GM18505 (cell line): ENCODE data around the gene ALDH2.
"Not testable (repeated sequence)": the region's sequence is repeated elsewhere in the genome, so short reads cannot be mapped to it uniquely, and the experiment has no call there.

Experiments used
- ATAC-seq: cut with Tn5 transposase; IDR thresholded peaks from one replicate; pipeline ENCODE4 v1.9.1; 2021; ENCODE audit not compliant: unreplicated experiment
- POLR2A ChIP-seq: IDR thresholded peaks from 4 replicates; pipeline ENCODE4 v1.6.1; 2011; ENCODE audit warnings: borderline replicate concordance; ENCODE audit not compliant: insufficient read depth, insufficient read length; ENCODE audit errors: extremely low read depth

The ALDH2 gene

DNA sequence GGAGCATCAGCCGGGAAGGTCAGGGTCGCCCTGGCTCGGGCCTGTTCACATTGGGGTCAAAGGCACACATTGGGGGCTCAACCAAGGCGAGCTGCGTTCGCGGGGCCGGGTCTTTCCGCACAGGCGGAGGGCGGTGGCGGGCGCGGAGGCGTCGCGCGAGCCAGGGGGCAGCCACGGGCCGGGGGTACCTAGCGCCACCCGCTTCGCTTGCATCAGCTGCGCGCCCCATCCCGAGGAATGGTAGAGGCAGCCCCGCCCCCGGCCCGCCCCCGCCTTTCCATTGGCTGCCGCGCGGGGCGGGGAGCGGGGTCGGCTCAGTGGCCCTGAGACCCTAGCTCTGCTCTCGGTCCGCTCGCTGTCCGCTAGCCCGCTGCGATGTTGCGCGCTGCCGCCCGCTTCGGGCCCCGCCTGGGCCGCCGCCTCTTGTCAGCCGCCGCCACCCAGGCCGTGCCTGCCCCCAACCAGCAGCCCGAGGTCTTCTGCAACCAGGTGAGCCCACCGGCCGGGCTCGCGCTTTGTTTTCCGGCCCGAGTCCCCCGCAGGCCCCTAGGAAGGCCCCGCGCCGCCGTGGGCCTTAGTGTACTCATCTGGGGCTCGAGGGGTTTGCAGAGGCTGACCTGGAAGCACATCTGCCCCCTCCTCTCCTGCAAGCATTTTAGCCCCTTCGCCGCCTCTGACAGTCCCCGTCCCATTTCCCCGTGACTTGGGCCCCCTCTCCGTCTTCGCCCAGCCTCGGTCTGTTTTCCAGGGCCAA is at the start of gene ALDH2:
Gene ALDH2 (plus strand): TSS at position 326 of the 754 bp plus-strand sequence. CDS start 50 bp downstream, at position 376.
- no peak for ATAC-seq
- TF ChIP-seq POLR2A = peak; percentile 31

DNA sequence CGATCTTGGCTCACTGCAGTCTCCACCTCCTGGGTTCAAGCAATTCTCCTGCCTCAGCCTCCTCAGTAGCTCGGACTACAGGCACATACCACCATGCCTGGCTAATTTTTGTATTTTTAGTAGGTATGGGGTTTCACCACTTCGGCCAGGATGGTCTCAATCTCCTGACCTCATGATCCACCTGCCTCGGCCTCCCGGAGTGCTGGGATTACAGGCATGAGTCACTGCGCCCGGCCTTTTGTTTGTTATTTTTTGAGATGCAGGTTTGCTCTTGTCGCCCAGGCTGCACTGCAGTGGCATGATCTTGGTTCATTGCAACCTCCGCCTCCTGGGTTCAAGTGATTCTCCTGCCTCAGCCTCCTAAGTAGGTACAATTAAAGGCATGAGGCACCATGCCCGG is 47.4 kb upstream of the ALDH2 start:
- ATAC-seq = not testable (repeated sequence)

DNA sequence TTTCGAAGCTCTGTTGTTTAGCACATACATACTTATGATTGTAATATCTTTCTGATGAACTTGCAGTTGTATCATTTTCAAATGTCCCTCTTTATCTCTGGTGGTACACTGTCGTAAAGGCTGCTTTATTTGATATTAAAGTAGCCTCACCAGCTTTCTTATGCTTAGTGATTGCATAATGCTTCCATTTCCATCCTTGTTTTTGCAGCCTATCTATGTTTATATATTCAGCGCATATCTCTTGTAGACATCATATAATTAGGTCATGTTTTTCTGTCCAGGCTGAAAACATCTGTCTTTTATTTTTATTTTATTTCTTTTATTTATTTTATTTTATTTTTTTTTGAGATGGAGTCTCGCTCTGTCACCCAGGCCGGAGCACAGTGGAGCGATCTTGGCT is 46.3 kb upstream of the ALDH2 start:
- no peak for ATAC-seq
- no peak for TF ChIP-seq POLR2A

DNA sequence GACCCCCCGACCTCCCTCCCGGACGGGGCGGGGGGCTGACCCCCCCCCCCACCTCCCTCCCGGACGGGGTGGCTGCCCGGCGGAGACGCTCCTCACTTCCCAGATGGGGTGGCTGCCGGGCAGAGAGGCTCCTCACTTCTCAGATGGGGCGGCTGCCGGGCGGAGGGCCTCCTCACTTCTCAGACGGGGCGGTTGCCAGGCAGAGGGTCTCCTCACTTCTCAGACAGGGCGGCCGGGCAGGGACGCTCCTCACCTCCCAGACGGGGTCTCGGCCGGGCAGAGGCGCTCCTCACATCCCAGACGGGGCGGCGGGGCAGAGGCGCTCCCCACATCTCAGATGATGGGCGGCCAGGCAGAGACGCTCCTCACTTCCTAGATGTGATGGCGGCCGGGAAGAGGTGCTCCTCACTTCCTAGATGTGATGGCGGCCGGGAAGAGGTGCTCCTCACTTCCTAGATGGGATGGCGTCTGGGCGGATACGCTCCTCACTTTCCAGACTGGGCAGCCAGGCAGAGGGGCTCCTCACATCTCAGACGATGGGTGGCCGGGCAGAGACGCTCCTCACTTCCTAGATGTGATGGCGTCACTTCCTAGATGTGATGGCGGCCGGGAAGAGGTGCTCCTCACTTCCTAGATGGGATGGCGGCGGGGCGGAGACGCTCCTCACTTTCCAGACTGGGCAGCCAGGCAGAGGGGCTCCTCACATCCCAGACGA is 42.9 kb upstream of the ALDH2 start:
- not testable (repeated sequence) for ATAC-seq

DNA sequence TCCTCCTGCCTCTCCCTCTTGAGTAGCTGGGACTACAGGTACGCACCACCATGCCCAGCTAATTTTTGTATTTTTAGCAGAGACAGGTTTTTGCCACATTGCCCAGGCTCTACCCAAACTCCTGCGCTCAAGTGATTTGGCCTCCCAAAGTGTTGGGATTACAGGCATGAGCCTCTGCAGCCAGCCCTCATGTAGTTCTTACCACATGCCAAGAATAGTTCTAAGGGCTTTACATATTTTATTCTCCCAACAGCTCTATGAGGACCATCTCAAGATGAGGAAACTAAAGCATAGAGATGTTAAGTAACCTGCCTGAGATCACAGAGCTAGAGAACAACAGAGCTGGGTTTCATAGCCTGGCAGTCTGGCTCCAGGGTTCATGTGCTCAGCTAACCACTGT is 37.9 kb upstream of the ALDH2 start:
- no peak for TF ChIP-seq POLR2A

DNA sequence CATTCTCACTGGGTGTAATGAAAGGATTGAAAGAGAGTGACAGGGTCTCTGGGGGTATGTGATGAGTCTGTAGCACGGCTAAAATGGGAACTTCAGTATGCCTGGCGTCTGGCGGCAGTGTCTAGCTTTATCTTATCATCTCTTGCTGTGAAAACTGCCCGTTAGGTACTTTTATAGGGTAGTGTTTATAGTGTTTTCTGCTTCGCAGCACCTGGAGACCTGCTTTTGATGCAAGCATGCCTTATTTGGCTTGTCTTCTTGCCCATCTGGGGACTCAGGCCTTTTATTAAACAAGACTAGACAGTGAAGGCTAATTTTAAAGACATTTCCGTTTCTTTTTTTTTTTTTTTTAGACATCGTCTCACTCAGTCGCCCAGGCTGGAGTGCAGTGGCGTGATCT is 36.3 kb upstream of the ALDH2 start:
- TF ChIP-seq POLR2A = no peak
- ATAC-seq = no peak

More for the DNA sequence above, 37.9 kb upstream of the ALDH2 start:
- no peak for ATAC-seq

DNA sequence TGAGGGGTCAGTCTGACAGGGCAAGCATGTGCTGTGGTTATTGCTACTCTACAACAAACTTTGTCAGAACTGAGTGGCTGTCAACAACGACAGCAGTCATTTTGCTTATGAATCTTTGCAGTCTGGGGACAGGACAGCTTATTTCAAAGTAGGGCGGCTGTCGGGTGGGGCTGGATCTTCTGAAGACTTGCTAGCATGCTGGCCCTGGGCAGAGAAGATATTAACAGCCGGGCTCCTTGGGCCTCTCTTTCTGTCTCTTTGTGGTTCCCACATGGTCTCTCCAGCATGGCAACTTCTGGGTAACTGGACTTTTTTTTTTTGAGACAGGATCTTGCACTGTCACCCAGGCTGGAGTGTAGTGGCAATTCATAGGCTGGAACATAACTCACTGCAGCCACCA is 33.9 kb upstream of the ALDH2 start:
- ATAC-seq = no peak

DNA sequence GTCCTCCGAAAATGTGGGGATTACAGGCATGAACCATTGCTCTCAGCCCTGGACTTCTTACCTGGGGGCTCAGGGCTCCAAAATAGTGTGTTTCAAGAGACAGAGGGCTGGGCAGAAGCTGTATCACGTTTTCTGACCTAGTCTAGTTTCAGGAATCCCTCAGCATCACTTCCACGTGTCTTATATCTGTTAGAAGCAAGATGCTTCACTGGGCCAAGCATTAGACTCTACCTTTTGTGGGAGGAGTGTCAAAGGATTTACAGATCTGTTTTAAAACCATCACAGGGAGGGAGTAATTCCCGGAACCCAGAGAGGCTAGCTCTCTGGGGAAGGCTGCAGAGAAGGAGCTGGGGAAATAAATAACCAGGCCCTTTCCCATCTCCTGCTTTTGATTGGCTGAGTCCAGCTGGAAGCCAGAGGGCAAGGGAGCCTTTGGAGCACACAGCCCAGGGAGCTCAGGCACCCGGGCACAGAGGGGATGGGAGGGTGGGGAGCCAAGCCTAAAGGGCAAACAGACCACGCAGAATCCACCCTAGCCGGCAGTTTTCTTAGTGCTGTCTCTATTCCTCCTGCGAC is 33.3 kb upstream of the ALDH2 start:
- ATAC-seq = no peak
- no peak for TF ChIP-seq POLR2A

More for the DNA sequence above, 33.9 kb upstream of the ALDH2 start:
- TF ChIP-seq POLR2A = no peak

DNA sequence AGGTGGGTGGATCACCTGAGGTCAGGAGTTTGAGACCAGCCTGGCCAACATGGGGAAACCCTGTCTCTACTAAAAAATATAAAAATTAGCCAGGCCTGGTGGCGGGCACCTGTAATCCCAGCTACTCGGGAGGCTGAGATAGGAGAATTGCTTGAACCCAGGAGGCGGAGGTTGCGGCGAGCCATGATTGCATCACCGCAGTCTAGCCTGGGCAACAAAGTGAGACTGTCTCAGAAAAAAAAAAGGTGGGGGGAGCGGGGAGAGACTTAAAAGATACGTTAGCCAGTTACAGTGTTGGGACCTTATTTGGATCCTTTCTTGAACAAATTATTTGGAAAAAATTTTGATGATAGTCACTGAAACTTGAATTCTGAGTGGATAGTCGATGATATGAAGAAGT is 27.2 kb upstream of the ALDH2 start:
- not testable (repeated sequence) for ATAC-seq

DNA sequence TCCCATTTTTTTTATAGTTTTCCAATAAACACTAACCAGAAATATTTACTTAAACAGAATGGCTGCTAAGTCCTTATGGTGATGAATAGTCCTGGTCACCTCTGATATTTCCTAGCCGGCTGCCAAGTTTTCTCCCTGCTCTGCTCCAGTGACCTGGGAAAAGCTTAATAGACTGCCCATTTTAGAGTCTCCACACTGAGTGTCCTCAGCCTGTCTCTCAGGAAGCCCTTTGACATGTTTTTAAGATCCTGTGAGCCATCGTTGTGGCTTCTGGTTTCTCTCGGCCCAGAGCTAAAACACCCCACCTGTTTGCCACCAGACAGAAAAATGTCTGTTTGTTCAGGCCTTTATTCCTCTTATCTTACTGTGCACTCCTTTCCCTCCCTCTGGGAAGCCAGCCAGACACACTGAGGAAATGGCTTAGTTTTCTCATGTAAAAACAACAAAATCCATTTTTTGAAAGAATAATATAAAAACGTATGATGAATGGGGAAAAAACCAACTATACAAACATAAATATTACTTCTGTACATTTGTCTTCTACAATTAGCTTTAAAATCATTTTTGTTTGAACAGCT is 25.4 kb upstream of the ALDH2 start:
- no peak for ATAC-seq

DNA sequence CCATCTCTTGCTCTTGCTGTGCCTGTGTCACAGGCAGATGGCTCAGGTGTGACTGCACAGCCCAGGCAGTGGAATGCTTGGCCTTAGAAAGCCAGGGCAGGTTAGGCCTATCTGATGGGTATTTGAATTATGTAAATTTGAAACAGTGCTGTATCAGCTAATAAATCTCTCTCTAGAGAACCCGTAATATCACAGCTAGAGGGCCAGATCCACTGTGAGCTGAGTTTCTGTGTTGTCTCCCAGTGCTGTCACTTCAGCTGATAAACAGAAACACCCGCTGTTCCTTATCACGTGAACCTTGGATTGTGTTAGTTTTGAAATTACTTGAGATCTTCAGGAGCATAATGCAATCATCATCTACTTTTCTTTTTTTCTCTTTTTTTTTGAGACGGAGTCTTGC is 21.5 kb upstream of the ALDH2 start:
- no peak for ATAC-seq
- TF ChIP-seq POLR2A = no peak

More for the DNA sequence above, 25.4 kb upstream of the ALDH2 start:
- TF ChIP-seq POLR2A = no peak

DNA sequence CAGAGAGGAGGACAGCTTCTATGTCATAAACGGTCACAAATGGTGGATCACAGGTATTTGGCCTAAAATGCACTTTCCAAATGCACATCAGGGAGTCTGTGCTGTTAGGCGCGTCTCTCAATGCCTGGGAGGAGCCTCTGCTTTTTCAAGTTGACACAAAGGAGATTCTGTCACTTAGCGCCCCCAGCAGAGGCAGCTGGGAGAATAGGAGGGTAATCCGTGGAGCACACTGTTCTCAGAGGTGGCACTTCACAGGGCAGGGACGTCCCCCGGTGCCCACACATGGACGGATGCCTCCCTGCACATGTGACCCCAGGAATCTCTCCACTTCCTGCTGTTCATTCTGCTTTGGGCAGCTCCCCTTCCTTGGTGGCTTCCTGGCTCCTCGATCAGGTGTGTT is 19.4 kb upstream of the ALDH2 start:
- TF ChIP-seq POLR2A = no peak
- no peak for ATAC-seq

DNA sequence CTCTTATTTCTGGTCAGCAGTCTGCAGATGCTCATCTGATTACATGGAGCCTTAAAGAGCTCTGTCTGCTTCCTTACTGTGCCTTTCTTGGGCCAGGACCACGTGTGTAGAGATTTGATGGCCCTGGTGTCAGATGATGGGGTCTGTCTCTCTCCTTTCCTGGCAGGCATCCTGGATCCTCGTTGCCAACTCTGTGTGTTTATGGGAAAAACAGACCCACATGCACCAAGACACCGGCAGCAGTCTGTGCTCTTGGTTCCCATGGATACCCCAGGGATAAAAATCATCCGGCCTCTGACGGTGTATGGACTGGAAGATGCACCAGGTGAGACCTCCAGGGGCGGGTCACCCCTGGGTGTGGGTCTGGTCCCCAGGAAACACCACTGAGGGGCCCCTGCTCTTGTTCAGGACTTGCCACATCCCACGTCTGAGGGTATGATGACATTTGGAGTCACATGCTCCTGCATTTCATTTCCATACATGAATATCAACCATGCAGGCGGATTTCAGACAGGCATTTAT is 18.5 kb upstream of the ALDH2 start:
- ATAC-seq = no peak
- TF ChIP-seq POLR2A = no peak

DNA sequence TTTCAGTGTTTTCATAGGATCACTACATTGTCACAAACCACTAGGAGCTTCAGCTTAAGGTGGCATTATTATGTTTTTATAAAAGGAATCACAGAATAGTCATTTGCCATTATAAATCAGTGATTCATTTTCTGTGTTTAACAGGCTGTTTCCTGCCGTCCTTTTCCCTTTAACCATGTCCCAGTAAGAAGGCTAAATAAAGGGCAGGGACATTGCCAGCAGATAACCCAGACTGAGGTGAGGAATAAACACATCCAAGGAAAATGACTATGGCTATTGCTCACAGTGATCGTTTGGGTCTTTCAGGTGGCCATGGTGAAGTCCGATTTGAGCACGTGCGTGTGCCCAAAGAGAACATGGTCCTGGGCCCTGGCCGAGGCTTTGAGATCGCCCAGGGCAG is 17.9 kb upstream of the ALDH2 start:
- ATAC-seq = no peak
- no peak for TF ChIP-seq POLR2A
